Measurements from ENCODE around the gene UTP11.

UTP11 gene

GRCh38 chr1:38073534-38074301 is 61.2 kb downstream of the UTP11 start:
- Mint-ChIP-seq H3K27me3 (peaks cover 46 to 86% of the 10 kb centered on the region in 2 donors), H3K27ac (no peak overlapping the region), H3K9me3 (no peaks in the 10 kb centered on the region)

GRCh38 chr1:38074302-38074677 is 61.8 kb downstream of the UTP11 start:
- Mint-ChIP-seq H3K27ac (no peak overlapping the region), H3K4me3 (no peak overlapping the region), H3K36me3 (no peaks in the 10 kb centered on the region), H3K27me3 (peaks cover 44 to 84% of the 10 kb centered on the region in 2 donors), H3K9me3 (no peaks in the 10 kb centered on the region), H3K4me1 (peaks cover 4 to 13% of the 10 kb centered on the region in 2 donors)
- ATAC-seq (replicated peaks) (no peak), DNase-seq (no peak)

More at GRCh38 chr1:38073534-38074301, 61.2 kb downstream of the UTP11 start:
- Mint-ChIP-seq H3K36me3 (no peaks in the 10 kb centered on the region), H3K4me1 (peaks cover 4 to 14% of the 10 kb centered on the region in 2 donors), H3K4me3 (no peak overlapping the region)
- DNase-seq (no peak), ATAC-seq (replicated peaks) (no peak)

All from stimulated activated naive B cell treated with anti-CD40 and anti-IgM and Interleukin-4, amounts not matched to agents 10 μg/mL and 1 μg/mL and 100 μg/mL, for 72 hours (primary cell).